Astrocyte (in vitro differentiated cells and primary cell): ENCODE data around the gene SERF2.

Experiments
- CTCF ChIP-seq: IDR thresholded peaks from 2 replicates; pipeline ENCODE4 v1.5.1; 2011; ENCODE audit warnings: low read depth, mild to moderate bottlenecking, inconsistent platforms, low read length, moderate library complexity; ENCODE audit not compliant: insufficient read depth
- EZH2 ChIP-seq: IDR thresholded peaks from 2 replicates; pipeline ENCODE4 v1.6.1; 2012; ENCODE audit warnings: mild to moderate bottlenecking, low read length, inconsistent platforms; ENCODE audit not compliant: insufficient read depth

DNA sequence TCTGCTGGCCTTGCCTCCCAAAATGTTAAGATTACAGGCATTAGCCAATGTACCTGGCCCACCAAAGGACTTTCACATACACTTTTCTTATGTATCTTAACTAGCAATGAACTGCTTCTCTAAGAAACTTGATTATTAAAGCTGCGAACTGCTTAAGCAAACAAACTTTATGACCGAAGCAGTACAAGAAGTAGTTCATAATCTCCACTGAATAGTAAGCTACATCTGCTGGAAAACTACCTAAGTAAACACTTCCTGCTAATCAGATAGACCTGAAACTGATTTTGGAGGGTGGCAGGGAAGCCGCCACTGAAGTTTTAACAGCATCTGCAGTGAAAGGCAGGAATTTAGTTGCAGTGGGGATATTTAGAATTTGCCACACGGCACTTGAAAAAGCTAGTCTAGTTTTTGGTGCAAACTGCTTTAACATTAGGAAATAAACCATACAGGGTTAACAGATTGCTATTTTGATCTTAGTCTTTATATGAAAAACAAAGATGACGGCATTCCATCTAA is 16.4 kb downstream of the SERF2 start:
- TF ChIP-seq CTCF (no peak), EZH2 (no peak)
